Gastroesophageal sphincter (tissue), 4 donors: ENCODE results near the gene ZNRF3. TPM values are rescaled to one million over a fixed set of nuclear protein-coding genes. Genes with fewer than 3 reads are reported as not detected.

Experiments used
- ATAC-seq: fragments of 150-250 bp; one replicate; pipeline ENCODE4 v1.9.1; 2016; ENCODE audit warnings: mild to moderate bottlenecking, moderate library complexity
- H3K27ac ChIP-seq, 4 donors: fragments of 200-600 bp; sonication (generic) in 3 of 4; 1 replicate in 3 of 4; 2 replicates in 1 of 4; pipeline ENCODE4 v1.5.1; 2016 to 2019
- H3K27me3 ChIP-seq: fragments of 200-600 bp; sonication (generic); one replicate; pipeline ENCODE4 v1.5.1; 2019
- H3K36me3 ChIP-seq, 2 donors: fragments of 200-600 bp; sonication (generic); one replicate each; pipeline ENCODE4 v1.5.1; 2019; ENCODE audit warnings: control low read depth in 1 of 2
- H3K4me1 ChIP-seq, 3 donors: fragments of 200-600 bp; sonication (generic); 1 replicate in 2 of 3; 2 replicates in 1 of 3; pipeline ENCODE4 v1.5.1; 2016 to 2019; ENCODE audit warnings: control low read depth in 2 of 3
- H3K4me3 ChIP-seq, 2 donors: fragments of 200-600 bp; sonication (generic); one replicate each; pipeline ENCODE4 v1.5.1; 2019; ENCODE audit warnings: mild to moderate bottlenecking in 1 of 2, moderate library complexity in 1 of 2
- H3K9me3 ChIP-seq, 3 donors: fragments of 200-600 bp; sonication (generic); one replicate each; pipeline ENCODE4 v1.5.1; 2017 to 2019; ENCODE audit warnings: control low read depth in 2 of 3
- CTCF ChIP-seq, 4 experiments: fragments of 200-600 bp in 2 of 4; fragments of 450-650 bp in 2 of 4; sonication (generic) in 1 of 4; IDR thresholded peaks; one replicate each; pipeline ENCODE4 v1.5.1; 2017 to 2019; ENCODE audit warnings: antibody characterized with exemption in 4 of 4, mild to moderate bottlenecking in 2 of 4, moderate library complexity in 2 of 4
- EP300 ChIP-seq: sonication (generic); formaldehyde crosslinking; IDR thresholded peaks from one replicate; pipeline ENCODE4 v1.6.1; 2017; ENCODE audit warnings: antibody characterized with exemption, mild to moderate bottlenecking
- POLR2A ChIP-seq, 2 donors: fragments of 450-650 bp; IDR thresholded peaks; one replicate each; pipeline ENCODE4 v1.6.1; 2017; ENCODE audit warnings: antibody characterized with exemption in 2 of 2, mild to moderate bottlenecking in 2 of 2, moderate library complexity in 1 of 2
- POLR2AphosphoS5 ChIP-seq: sonication (generic); formaldehyde crosslinking; IDR thresholded peaks from one replicate; pipeline ENCODE4 v1.6.1; 2017; ENCODE audit warnings: antibody characterized with exemption
- WGBS, 2 donors: methylation state at CpG; one replicate each; pipeline ENCODE4 v1.1.5; 2018; ENCODE audit warnings: low coverage in 1 of 2; 5-methylcytosine and 5-hydroxymethylcytosine counted together
- total RNA-seq, 4 donors: library from RNA; depleted of rRNA; stranded (reverse); fragments of >200 nt; gene quantifications; one replicate each; pipeline ENCODE4 v1.1.0, GENCODE V29; 2016

ZNRF3 gene
- total RNA-seq, 4 donors from 2014 or later, result 14.8 to 27.7 (median 19.8) TPM

GRCh38 chr22:29065468-29066190 lies 182.3 kb downstream of the ZNRF3 start:
- Histone ChIP-seq H3K9me3 (no peaks in the 10 kb centered on the region), H3K27me3 (peaks cover 8% of the 10 kb centered on the region), H3K4me1 (no peaks in the 10 kb centered on the region), H3K36me3 (no peaks in the 10 kb centered on the region), H3K4me3 (no peak overlapping the region), H3K27ac (no peak overlapping the region)
- WGBS, 2 donors, result 25 to 43% methylated on average over 6 to 7 of the region's 7 CpGs
- no peak for ATAC-seq
- TF ChIP-seq POLR2A (IDR thresholded peaks at IDR 0.05) (no peak), CTCF (IDR thresholded peaks at IDR 0.05) (no peak), EP300 (no peak), POLR2AphosphoS5 (no peak)

GRCh38 chr22:29069463-29069862 lies 186.1 kb downstream of the ZNRF3 start:
- no peaks in the 10 kb centered on the region for H3K9me3 ChIP-seq
- no peak overlapping the region for H3K4me3 ChIP-seq
- 71% methylated on average over 2 of the region's 4 CpGs; no CpG with 5 or more reads in 1 of the 2 donors for WGBS, 2 donors
- H3K27me3 ChIP-seq, result peaks cover 3% of the 10 kb centered on the region
- ATAC-seq, result no peak
- TF ChIP-seq POLR2A (IDR thresholded peaks at IDR 0.05), result no peak
- no peak for TF ChIP-seq CTCF (IDR thresholded peaks at IDR 0.05)
- TF ChIP-seq EP300, result no peak
- no peak for TF ChIP-seq POLR2AphosphoS5
- no peaks in the 10 kb centered on the region for H3K36me3 ChIP-seq
- H3K27ac ChIP-seq, result no peak overlapping the region
- peaks cover 0 to 33% (median 12%) of the 10 kb centered on the region in 3 donors for H3K4me1 ChIP-seq

- Histone ChIP-seq H3K27me3 (peaks cover 3% of the 10 kb centered on the region), H3K4me1 (peaks cover 0 to 35% (median 12%) of the 10 kb centered on the region in 3 donors), H3K9me3 (no peaks in the 10 kb centered on the region), H3K27ac (no peak overlapping the region), H3K36me3 (no peaks in the 10 kb centered on the region), H3K4me3 (no peak overlapping the region)
- 89 to 91% methylated on average over 3 to 4 of the region's 4 CpGs for WGBS, 2 donors
- ATAC-seq, result no peak
- TF ChIP-seq POLR2A (IDR thresholded peaks at IDR 0.05), result no peak
- TF ChIP-seq POLR2AphosphoS5, result no peak
- TF ChIP-seq EP300, result no peak
Observed at GRCh38 chr22:29070490-29070889, 187.1 kb downstream of the ZNRF3 start.

GRCh38 chr22:29071261-29072045 lies 188.1 kb downstream of the ZNRF3 start:
- Histone ChIP-seq H3K36me3 (no peaks in the 10 kb centered on the region), H3K4me3 (peak overlapping the region; percentile 29 to 84), H3K27me3 (peaks cover 3% of the 10 kb centered on the region), H3K9me3 (no peaks in the 10 kb centered on the region), H3K4me1 (peaks cover 0 to 35% (median 12%) of the 10 kb centered on the region in 3 donors), H3K27ac (peak overlapping the region in 1 of 4 donors; percentile 56)
- WGBS, 2 donors, result 11 to 27% methylated on average over 9 of the region's 60 CpGs
- TF ChIP-seq CTCF (IDR thresholded peaks at IDR 0.05), result peak in 1 of 4 experiments; percentile 4
- no peak for TF ChIP-seq POLR2A (IDR thresholded peaks at IDR 0.05)
- ATAC-seq, result no peak

GRCh38 chr22:29072193-29072978 lies 189.0 kb downstream of the ZNRF3 start:
- H3K4me3 ChIP-seq, result peak overlapping the region; percentile 27 to 84
- 63 to 66% methylated on average over 13 to 14 of the region's 41 CpGs for WGBS, 2 donors
- peak overlapping the region in 2 of 4 donors; percentile 56 to 70 for H3K27ac ChIP-seq
- ATAC-seq, result peak; percentile 94
- H3K9me3 ChIP-seq, result no peaks in the 10 kb centered on the region
- no peaks in the 10 kb centered on the region for H3K36me3 ChIP-seq
- H3K27me3 ChIP-seq, result peaks cover 3% of the 10 kb centered on the region
- H3K4me1 ChIP-seq, result peaks cover 0 to 35% (median 12%) of the 10 kb centered on the region in 3 donors
- TF ChIP-seq EP300, result no peak
- TF ChIP-seq CTCF (IDR thresholded peaks at IDR 0.05), result no peak
- no peak for TF ChIP-seq POLR2A (IDR thresholded peaks at IDR 0.05)
- no peak for TF ChIP-seq POLR2AphosphoS5
